Mucosa of stomach (tissue), 1 donor: ENCODE measurements around the gene POT1.
A peak's percentile ranks its signal among the peaks of the same experiment; 100 is the strongest.
"Not testable (repeated sequence)": the region's sequence is repeated elsewhere in the genome, so short reads cannot be mapped to it uniquely, and the experiment has no call there.

Source experiments
- H3K27me3 ChIP-seq: one replicate; pipeline ENCODE4 v1.7.0; 2013; ENCODE audit warnings: mild to moderate bottlenecking, low read length; ENCODE audit not compliant: control insufficient read depth, insufficient read depth
- H3K36me3 ChIP-seq: one replicate; pipeline ENCODE4 v1.7.0; 2013; ENCODE audit warnings: low read length; ENCODE audit not compliant: control insufficient read depth, insufficient read depth
- H3K4me1 ChIP-seq: one replicate; pipeline ENCODE4 v1.7.0; 2013; ENCODE audit warnings: mild to moderate bottlenecking, low read length; ENCODE audit not compliant: control insufficient read depth, insufficient read depth
- H3K4me3 ChIP-seq: one replicate; pipeline ENCODE4 v1.7.0; 2013; ENCODE audit warnings: low read length
- H3K9ac ChIP-seq: one replicate; pipeline ENCODE4 v1.7.0; 2013; ENCODE audit warnings: mild to moderate bottlenecking, low read length, moderate library complexity
- H3K9me3 ChIP-seq: one replicate; pipeline ENCODE4 v1.7.0; 2013; ENCODE audit warnings: mild to moderate bottlenecking, low read length, moderate library complexity; ENCODE audit not compliant: control insufficient read depth
- donor health status: Pancreatic carcinoma.

The POT1 gene, protein sequence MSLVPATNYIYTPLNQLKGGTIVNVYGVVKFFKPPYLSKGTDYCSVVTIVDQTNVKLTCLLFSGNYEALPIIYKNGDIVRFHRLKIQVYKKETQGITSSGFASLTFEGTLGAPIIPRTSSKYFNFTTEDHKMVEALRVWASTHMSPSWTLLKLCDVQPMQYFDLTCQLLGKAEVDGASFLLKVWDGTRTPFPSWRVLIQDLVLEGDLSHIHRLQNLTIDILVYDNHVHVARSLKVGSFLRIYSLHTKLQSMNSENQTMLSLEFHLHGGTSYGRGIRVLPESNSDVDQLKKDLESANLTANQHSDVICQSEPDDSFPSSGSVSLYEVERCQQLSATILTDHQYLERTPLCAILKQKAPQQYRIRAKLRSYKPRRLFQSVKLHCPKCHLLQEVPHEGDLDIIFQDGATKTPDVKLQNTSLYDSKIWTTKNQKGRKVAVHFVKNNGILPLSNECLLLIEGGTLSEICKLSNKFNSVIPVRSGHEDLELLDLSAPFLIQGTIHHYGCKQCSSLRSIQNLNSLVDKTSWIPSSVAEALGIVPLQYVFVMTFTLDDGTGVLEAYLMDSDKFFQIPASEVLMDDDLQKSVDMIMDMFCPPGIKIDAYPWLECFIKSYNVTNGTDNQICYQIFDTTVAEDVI

DNA sequence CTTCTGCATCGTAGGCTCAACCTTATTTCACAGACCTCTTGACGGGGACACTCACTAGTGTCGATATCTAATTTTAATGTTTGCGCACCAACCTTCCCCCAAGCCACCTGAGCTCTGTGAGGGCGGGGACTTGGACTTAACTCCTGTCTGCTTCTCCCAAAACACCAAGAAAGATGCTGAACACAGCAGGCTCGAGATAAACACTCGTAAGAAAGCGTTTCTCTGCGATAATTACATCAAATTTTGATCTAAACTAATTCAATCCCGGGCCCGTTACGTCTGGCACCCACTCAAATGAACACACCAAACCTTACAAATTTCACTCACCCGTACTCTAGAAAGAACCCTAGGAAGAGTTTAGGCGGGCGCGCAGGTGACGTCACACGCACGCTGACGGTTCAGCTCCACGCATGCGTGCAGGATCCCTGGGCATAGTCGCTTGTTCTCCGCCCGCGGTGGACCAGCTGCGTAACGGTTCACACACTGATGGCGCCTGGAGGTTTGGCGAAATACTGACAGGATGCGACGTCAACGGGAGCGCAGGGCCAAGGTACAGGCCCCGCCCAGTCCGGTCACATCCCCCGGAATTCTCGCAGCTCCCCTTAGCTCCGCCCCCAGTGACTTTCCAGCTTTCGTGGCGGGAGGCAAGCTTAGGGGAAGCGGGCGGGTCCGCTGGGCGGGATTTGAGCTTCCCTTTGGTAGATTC, at the start of gene POT1:
TSS of gene POT1 (minus strand) at position 359 of the 706 bp plus-strand sequence. CDS start 32,652 bp downstream, outside the sequence.
- Histone ChIP-seq H3K27me3 (no peaks in the 10 kb centered on the region), H3K4me1 (no peaks in the 10 kb centered on the region), H3K36me3 (no peaks in the 10 kb centered on the region), H3K9me3 (no peaks in the 10 kb centered on the region), H3K4me3 (peak within 1 kb of the TSS; percentile 48), H3K9ac (peak within 1 kb of the TSS; percentile 60)

DNA sequence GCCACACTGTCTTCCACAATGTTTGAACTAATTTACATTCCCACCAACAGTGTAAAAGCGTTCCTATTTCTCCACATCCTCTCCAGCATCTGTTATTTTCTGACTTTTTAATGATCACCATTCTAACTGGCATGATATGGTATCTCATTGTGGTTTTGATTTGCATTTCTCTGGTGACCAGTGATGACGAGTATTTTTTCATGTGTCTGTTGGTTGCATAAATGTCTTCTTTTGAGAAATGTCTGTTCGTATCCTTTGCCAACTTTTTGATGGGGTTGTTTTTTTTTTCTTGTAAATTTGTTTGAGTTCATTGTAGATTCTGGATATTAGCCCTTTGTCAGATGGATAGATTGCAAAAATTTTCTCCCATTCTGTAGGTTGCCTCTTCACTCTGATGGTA, 45.5 kb upstream of the POT1 start:
- not testable (repeated sequence) for H3K27me3 ChIP-seq, H3K4me3 ChIP-seq, H3K4me1 ChIP-seq, H3K9ac ChIP-seq, H3K9me3 ChIP-seq, H3K36me3 ChIP-seq

DNA sequence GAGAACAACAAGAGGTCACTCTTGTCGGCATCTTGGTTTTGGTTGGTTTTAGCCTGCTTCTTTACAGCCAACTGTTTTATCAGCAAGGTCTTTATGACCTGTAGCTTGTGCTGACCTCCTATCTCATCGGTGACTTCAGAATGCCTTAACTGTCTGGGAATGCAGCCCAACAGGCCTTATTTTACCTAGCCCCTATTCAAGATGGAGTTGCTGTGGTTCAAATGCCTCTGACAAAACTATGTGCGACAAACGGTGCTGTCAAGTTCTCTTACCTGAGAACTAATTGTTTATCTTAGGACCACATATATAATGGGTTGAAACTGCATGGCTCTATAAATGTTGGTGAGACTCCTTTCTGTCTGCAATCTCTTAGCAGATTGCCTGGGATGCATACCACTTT, 35.9 kb upstream of the POT1 start:
- Histone ChIP-seq H3K9ac (no peak overlapping the region), H3K27me3 (no peaks in the 10 kb centered on the region), H3K4me3 (no peak overlapping the region), H3K4me1 (no peaks in the 10 kb centered on the region), H3K9me3 (no peaks in the 10 kb centered on the region), H3K36me3 (no peaks in the 10 kb centered on the region)

DNA sequence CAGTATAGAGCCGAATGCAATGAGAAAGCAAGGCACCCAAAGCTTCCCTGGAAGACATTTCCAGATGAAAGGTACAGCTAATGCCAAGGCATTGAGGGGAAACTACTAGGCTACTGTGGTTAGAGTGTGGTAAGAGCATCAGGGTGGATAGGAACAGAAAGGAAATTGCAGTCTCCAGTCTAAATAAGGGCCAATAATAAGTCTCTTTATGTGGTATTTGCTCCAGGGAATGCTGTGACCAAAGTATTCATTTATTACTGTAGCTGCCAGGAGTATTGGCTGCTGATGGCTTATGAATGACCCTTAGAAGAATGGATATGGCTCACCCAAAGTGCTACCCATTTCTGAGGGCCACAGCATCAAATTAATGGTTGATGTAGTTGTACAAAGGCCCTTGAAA, 30.1 kb upstream of the POT1 start:
- H3K36me3 ChIP-seq: no peaks in the 10 kb centered on the region
- no peaks in the 10 kb centered on the region for H3K27me3 ChIP-seq
- H3K9ac ChIP-seq: no peak overlapping the region
- H3K4me3 ChIP-seq: no peak overlapping the region
- no peaks in the 10 kb centered on the region for H3K4me1 ChIP-seq
- H3K9me3 ChIP-seq: no peaks in the 10 kb centered on the region

DNA sequence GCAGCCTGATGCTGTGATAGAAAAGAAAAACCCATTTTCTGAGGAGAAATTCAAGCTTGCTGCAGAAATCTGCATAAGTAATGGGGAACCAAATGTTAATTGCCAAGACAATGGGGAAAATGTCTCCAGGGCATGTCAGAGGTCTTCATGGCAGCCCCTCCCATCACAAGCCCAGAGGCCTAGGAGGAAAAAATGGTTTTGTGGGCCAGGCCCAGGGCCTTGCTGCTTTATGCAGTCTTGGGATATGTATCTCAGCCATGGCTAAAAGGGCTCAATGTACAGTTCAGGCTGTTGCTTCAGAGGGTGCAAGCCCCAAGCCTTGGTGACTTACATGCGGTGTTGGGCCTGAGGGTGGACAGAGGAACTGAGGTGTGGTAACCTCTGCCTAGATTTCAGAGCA, 28.3 kb upstream of the POT1 start:
- not testable (repeated sequence) for H3K9me3 ChIP-seq, H3K4me3 ChIP-seq

DNA sequence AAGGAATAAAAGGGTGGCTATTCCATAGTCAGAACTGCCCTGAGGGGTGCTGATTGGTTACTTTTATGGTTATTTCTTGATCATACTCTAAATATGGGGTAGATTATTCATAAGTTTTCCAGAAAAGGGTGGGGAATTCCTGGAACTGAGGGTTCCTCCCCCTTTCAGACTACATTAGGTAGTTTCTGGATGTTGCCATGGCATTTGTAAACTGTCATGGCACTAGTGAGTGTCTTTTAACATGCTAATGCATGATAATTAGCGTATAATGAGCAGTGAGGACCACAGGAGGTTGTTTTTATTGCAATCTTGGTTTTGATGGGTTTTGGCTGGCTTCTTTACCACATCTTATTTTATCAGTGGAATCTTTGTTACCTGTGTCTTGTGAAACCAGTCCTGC, 26.5 kb upstream of the POT1 start:
- Histone ChIP-seq H3K4me1 (no peaks in the 10 kb centered on the region), H3K4me3 (no peak overlapping the region), H3K27me3 (no peaks in the 10 kb centered on the region), H3K9me3 (no peaks in the 10 kb centered on the region), H3K36me3 (no peaks in the 10 kb centered on the region), H3K9ac (no peak overlapping the region)

More for the DNA sequence above, 28.3 kb upstream of the POT1 start:
- not testable (repeated sequence) for H3K36me3 ChIP-seq, H3K4me1 ChIP-seq, H3K9ac ChIP-seq, H3K27me3 ChIP-seq

DNA sequence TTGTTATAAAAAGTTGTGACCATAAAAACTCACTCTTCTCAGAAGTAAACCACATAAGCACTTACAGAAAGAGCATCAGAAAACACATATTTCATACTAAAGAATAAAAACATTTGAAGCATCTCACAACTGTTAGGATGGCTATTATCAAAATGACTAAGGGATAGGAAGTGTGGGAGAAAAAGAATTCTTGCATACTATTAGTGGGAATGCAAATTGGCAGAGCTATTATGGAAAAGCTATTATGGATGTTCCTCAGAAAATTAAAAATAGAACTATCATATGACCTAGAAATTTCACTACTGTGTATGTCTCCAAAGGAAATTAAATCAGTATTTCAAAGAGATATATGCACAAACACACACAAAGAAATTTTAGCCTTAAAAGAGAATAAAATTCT, 25.2 kb upstream of the POT1 start:
- no peak overlapping the region for H3K9ac ChIP-seq
- no peaks in the 10 kb centered on the region for H3K27me3 ChIP-seq
- H3K36me3 ChIP-seq: no peaks in the 10 kb centered on the region
- no peaks in the 10 kb centered on the region for H3K4me1 ChIP-seq
- H3K9me3 ChIP-seq: no peaks in the 10 kb centered on the region
- no peak overlapping the region for H3K4me3 ChIP-seq

DNA sequence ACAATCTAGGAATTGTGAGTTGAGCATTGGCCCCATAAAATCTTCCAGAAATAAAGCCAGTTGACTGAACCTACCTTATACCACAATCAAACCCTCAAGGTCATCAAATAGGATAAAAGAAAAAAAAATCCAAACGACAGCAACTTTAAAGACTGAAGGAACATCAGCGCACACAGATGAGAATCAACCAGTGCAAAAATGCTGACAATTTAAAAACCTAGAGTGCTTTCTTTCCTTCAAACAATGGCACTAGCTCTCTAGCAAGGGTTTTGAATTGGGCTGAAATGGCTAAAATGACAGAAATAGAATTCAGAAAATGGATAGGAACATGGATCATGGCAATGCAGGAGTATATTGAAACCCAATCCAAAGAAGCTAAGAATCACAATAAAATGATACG, 16.1 kb upstream of the POT1 start:
- no peaks in the 10 kb centered on the region for H3K4me1 ChIP-seq
- H3K9me3 ChIP-seq: no peaks in the 10 kb centered on the region
- H3K4me3 ChIP-seq: no peak overlapping the region
- H3K9ac ChIP-seq: no peak overlapping the region
- no peaks in the 10 kb centered on the region for H3K36me3 ChIP-seq
- H3K27me3 ChIP-seq: no peaks in the 10 kb centered on the region

DNA sequence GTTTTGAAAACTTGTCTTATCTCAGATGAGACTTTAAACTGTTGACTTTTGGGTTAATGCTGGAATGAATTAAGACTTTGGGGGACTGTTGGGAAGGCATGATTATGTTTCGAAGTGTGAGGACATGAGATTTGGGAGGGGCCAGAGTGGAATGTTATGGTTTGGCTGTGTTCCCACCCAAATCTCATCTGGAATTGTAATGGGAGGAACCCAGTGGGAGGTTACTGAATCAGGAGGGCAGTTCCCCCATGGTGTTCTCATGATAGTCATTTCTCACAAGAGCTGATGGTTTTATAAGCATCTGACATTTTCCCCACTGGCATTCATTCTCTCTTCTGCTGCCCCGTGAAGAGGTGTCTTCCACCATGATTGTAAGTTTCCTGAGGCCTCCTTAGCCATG, 13.8 kb upstream of the POT1 start:
- H3K4me3 ChIP-seq: no peak overlapping the region
- H3K9me3 ChIP-seq: no peaks in the 10 kb centered on the region
- H3K9ac ChIP-seq: no peak overlapping the region
- no peaks in the 10 kb centered on the region for H3K36me3 ChIP-seq
- no peaks in the 10 kb centered on the region for H3K4me1 ChIP-seq
- no peaks in the 10 kb centered on the region for H3K27me3 ChIP-seq

DNA sequence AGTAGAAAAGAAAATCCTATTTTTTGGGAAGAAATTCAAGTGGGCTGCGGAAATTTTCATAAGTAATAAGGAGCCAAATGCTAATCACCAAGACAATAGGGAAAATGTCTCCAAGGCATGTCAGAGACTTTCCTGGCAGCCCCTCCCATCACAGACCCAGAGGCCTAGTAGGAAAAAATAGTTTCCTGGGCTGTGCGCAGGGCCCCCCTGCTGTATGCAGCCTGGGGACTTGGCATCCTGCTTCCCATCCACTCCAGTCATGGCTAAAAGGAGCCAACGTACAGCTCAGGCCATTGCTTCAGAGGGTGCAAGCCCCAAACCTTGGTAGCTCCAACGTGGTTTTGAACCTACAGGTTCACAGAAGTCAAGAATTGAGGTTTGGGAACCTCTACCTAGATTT, 12.8 kb upstream of the POT1 start:
- Histone ChIP-seq H3K4me1 (no peaks in the 10 kb centered on the region), H3K4me3 (no peak overlapping the region), H3K9ac (no peak overlapping the region), H3K36me3 (no peaks in the 10 kb centered on the region), H3K9me3 (no peaks in the 10 kb centered on the region), H3K27me3 (no peaks in the 10 kb centered on the region)

DNA sequence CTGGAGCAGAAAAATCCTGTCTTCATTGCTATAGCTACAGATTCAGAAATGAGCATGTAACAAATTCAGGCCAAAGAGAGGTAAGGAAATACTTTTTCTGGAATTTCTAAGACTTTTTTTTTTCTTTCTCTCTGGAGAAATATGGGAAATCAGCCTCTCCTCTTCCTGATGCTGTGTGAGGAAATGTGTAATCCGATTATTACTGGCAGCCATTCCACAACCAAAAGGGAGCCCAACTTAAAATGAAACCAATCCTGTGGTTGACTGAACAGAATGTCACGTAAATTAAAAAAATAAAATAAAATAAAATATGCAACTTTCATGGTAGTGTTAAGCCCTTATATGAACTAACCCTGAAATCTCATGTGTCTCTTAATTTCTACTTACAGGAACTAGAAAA, 10.7 kb upstream of the POT1 start:
- Histone ChIP-seq H3K27me3 (no peaks in the 10 kb centered on the region), H3K36me3 (no peaks in the 10 kb centered on the region), H3K9me3 (no peaks in the 10 kb centered on the region), H3K4me1 (no peaks in the 10 kb centered on the region), H3K4me3 (no peak overlapping the region), H3K9ac (no peak overlapping the region)

DNA sequence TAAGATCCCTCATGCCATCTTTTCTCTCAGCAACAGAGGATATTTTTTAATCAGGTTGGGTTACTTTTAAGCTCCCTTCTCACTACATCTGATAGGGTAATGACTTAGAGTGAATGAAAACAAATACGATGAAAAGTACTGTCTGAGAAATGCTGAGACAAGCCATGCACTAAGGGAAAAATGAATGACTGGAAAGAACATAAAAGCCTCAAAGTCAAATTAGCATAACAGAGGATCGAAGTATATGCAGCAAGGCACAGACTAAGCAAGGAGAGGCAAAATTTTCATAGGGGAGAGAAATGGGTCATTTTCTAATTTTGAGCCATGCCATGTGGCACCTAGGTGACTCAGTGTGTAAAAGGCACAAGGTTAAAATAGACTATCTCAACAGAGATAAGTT, 8.5 kb upstream of the POT1 start:
- Histone ChIP-seq H3K4me1 (no peaks in the 10 kb centered on the region), H3K9me3 (no peaks in the 10 kb centered on the region), H3K27me3 (no peaks in the 10 kb centered on the region), H3K36me3 (no peaks in the 10 kb centered on the region), H3K9ac (no peak overlapping the region), H3K4me3 (no peak overlapping the region)
